A549 (cell line): ENCODE results near the gene TRAPPC10.

Source experiments
- BHLHE40 ChIP-seq: IDR thresholded peaks from 2 replicates; pipeline ENCODE4 v1.6.1; 2012; ENCODE audit warnings: low read depth, low read length, inconsistent platforms
- CHD2 ChIP-seq: fragments of 150-350 bp; IDR thresholded peaks from 2 replicates; pipeline ENCODE4 v1.6.1; 2014; ENCODE audit warnings: low read length; ENCODE audit not compliant: partially characterized antibody
- CTCF ChIP-seq: fragments of >200 bp; sonication (Bioruptor Twin); formaldehyde crosslinking; IDR thresholded peaks from 3 replicates; pipeline ENCODE4 v1.5.1; 2016
- EP300 ChIP-seq, 2 experiments: fragments of >200 bp; sonication (Bioruptor Twin); formaldehyde crosslinking; IDR thresholded peaks; 2 replicates in 1 of 2; 3 replicates in 1 of 2; pipeline ENCODE4 v1.6.1; 2016 to 2017
- JUN ChIP-seq, 2 experiments: fragments of >200 bp; sonication (Bioruptor Twin); formaldehyde crosslinking; IDR thresholded peaks; 2 replicates in 1 of 2; 3 replicates in 1 of 2; pipeline ENCODE4 v1.6.1; 2016 to 2017
- MAFK ChIP-seq: fragments of 450-650 bp; IDR thresholded peaks from 2 replicates; pipeline ENCODE4 v1.6.1; 2014; ENCODE audit not compliant: partially characterized antibody
- MAX ChIP-seq: IDR thresholded peaks from 2 replicates; pipeline ENCODE4 v1.6.1; 2012
- MAZ ChIP-seq: fragments of 150-350 bp; IDR thresholded peaks from 2 replicates; pipeline ENCODE4 v1.6.1; 2014; ENCODE audit warnings: antibody characterized with exemption, low read depth, low read length, borderline replicate concordance
- PBX3 ChIP-seq: IDR thresholded peaks from 2 replicates; pipeline ENCODE4 v1.6.1; 2012
- POLR2A ChIP-seq: IDR thresholded peaks from 2 replicates; pipeline ENCODE4 v1.6.1; 2012; ENCODE audit warnings: mild to moderate bottlenecking, low read length
- RAD21 ChIP-seq, 2 experiments: fragments of >200 bp in 1 of 2; sonication (Bioruptor Twin) in 1 of 2; formaldehyde crosslinking in 1 of 2; IDR thresholded peaks in 1 of 2; conservative IDR thresholded peaks in 1 of 2; 2 replicates in 1 of 2; 3 replicates in 1 of 2; pipeline ENCODE4 v1.6.1; 2012 to 2018; ENCODE audit warnings: inconsistent platforms in 1 of 2
- REST ChIP-seq: fragments of 200-600 bp; sonication (generic); IDR thresholded peaks from 2 replicates; pipeline ENCODE4 v1.6.1; 2016; ENCODE audit warnings: antibody characterized with exemption, mild to moderate bottlenecking, moderate library complexity
- USF2 ChIP-seq: fragments of 450-650 bp; IDR thresholded peaks from 2 replicates; pipeline ENCODE4 v1.6.1; 2014; ENCODE audit warnings: antibody characterized with exemption
- ZFP36 ChIP-seq: fragments of 450-650 bp; IDR thresholded peaks from 2 replicates; pipeline ENCODE4 v1.6.1; 2014; ENCODE audit warnings: borderline replicate concordance; ENCODE audit not compliant: partially characterized antibody

- TF ChIP-seq CTCF = no peak
- TF ChIP-seq ZFP36 = no peak
- TF ChIP-seq USF2 = no peak
- TF ChIP-seq REST = no peak
- no peak for TF ChIP-seq MAX
- TF ChIP-seq CHD2 = no peak
- TF ChIP-seq JUN (IDR thresholded peaks at IDR 0.05) = no peak
- no peak for TF ChIP-seq POLR2A
- no peak for TF ChIP-seq BHLHE40
- TF ChIP-seq RAD21 (conservative IDR thresholded peaks at IDR 0.05 in 1 of 2, IDR thresholded peaks at IDR 0.05 in 1 of 2) = no peak
- TF ChIP-seq MAZ = no peak
- TF ChIP-seq MAFK = no peak
- TF ChIP-seq PBX3 = no peak
- TF ChIP-seq EP300 (IDR thresholded peaks at IDR 0.05) = no peak
Measured at GRCh38 chr21:43984905-43985689, 27.0 kb upstream of the TRAPPC10 start.
